Heart right ventricle (tissue), 16 donors: ENCODE measurements around the gene ATP11A. TPM values are rescaled to one million over a fixed set of nuclear protein-coding genes. Genes with fewer than 3 reads are reported as not detected.
A peak's percentile ranks its signal among the peaks of the same experiment; 100 is the strongest.

Experiments used
- ATAC-seq, 8 donors: fragments of 200-7000 bp; cut with Tn5 transposase; one replicate each; pipeline ENCODE4 v1.9.1; 2020; ENCODE audit warnings: mild to moderate bottlenecking in 8 of 8, moderate library complexity in 8 of 8, moderate number of reproducible peaks in 1 of 8
- DNase-seq, 2 donors: peaks; one replicate each; pipeline ENCODE4 v3.0.0-alpha.2; 2020
- H3K27ac ChIP-seq, 10 donors: fragments of 200-600 bp; sonication (generic) in 2 of 10; one replicate each; pipeline versions ENCODE4 v1.5.0 to v1.8.0; 2020 to 2022; ENCODE audit warnings: mild to moderate bottlenecking in 3 of 10
- H3K27me3 ChIP-seq, 7 donors: fragments of 200-600 bp; one replicate each; pipeline ENCODE4 v1.8.0; 2021 to 2022; ENCODE audit warnings: mild to moderate bottlenecking in 2 of 7
- H3K36me3 ChIP-seq, 9 donors: fragments of 200-600 bp; sonication (generic) in 1 of 9; one replicate each; pipeline versions ENCODE4 v1.5.0 to v1.8.0; 2020 to 2022; ENCODE audit warnings: mild to moderate bottlenecking in 2 of 9
- H3K4me1 ChIP-seq, 9 donors: fragments of 200-600 bp; sonication (generic) in 1 of 9; one replicate each; pipeline versions ENCODE4 v1.5.0 to v1.8.0; 2020 to 2022; ENCODE audit warnings: mild to moderate bottlenecking in 4 of 9
- H3K4me3 ChIP-seq, 10 donors: fragments of 200-600 bp; sonication (generic) in 2 of 10; one replicate each; pipeline versions ENCODE4 v1.5.0 to v1.8.0; 2020 to 2022; ENCODE audit warnings: mild to moderate bottlenecking in 7 of 10, moderate library complexity in 2 of 10
- H3K9me3 ChIP-seq, 11 donors: fragments of 200-600 bp in 10 of 11; sonication (generic) in 2 of 11; one replicate each; pipeline versions ENCODE4 v1.5.0 to v1.8.0; 2013 to 2022; ENCODE audit warnings: mild to moderate bottlenecking in 2 of 11, control low read depth in 1 of 11, moderate library complexity in 1 of 11
- CTCF ChIP-seq, 9 donors: fragments of 200-600 bp; sonication (generic) in 2 of 9; IDR thresholded peaks; one replicate each; pipeline versions ENCODE4 v1.5.0 to v1.8.0; 2021 to 2022; ENCODE audit warnings: antibody characterized with exemption in 9 of 9, mild to moderate bottlenecking in 5 of 9, moderate library complexity in 1 of 9
- WGBS, 2 donors: extraction: QIAGEN DNeasy Blood & Tissue Kit; methylation state at CpG; one replicate each; pipeline ENCODE4 v1.1.7; 2013; ENCODE audit warnings: inconsistent platforms in 1 of 2; 5-methylcytosine and 5-hydroxymethylcytosine counted together
- intact Hi-C, 10 donors: fragments of 100-400 bp; cut with DNase I; formaldehyde crosslinking; loops; one replicate each; pipeline versions ENCODE4 v1.11.1 to v1.14.2; 2022
- polyA plus RNA-seq, 2 donors: library from polyadenylated mRNA; stranded (reverse); fragments of 200-250 nt; gene quantifications; one replicate each; pipeline ENCODE4 v1.2.3, GENCODE V29; 2013
- total RNA-seq, 10 donors: library from RNA; stranded (reverse); fragmentation: NEBNext Ultra II Directional in 3 of 10; extraction: Animal tissue kit (Norgen Biotek cat#: 25700) in 3 of 10; gene quantifications; one replicate each; pipeline versions ENCODE4 v1.2.1 to v1.2.4, GENCODE V29; 2021 to 2023
- donor health status: Arrhythmogenic right ventricular cardiomyopathy.
- donor health status: ischemic (EF 13 %, LVEDD 7.1; RV severe dilation, severe dysfunction).
- donor health status: healthy with polysubstance abuse.
- donor health status: DM: no; HTN: yes; CAD: no.
- donor health status: DM: no; HTN: no; CAD: no.
- donor health status: ischemic (EF 25% LVEDD 6.9; RV normal size, moderate dysfunction).
- donor health status: ischemic (EF 25% LVEDD 5.7; RV mildly dilated, moderate dysfunction).
- donor health status: healthy.
- donor health status: DM: yes; HTN: yes; CAD: no.
- donor health status: Ischemic cardiomyopathy.
- donor health status: ischemic (EF 35%, LVEDD 5.7; RV mildly dilated, moderate dysfunction).
- donor health status: nonischemic (EF 11% LVEDD 7.7; RV severe dilation, severe dysfunction).
- donor health status: DM: yes; HTN: yes; CAD: no.
- donor health status: PGD.
- donor health status: ischemic (EF 29% LVEDD 5.4; RV normal size, mild dysfunction).
- donor health status: nonischemic (EF 23%, LVEDD 6.1; RV moderate dilation, normal function).

Gene ATP11A
- total and polyA plus RNA-seq, 12 donors = 20.0 to 164 (median 107) TPM

- TF ChIP-seq CTCF (IDR thresholded peaks at IDR 0.05) = no peak
- intact Hi-C loops = no loop called here
- H3K4me3 ChIP-seq = no peak overlapping the region
- no peak for DNase-seq
- no peaks in the 10 kb centered on the region for H3K27me3 ChIP-seq
- peaks cover 0 to 6% (median 0%) of the 10 kb centered on the region in 9 donors for H3K4me1 ChIP-seq
- no peak overlapping the region for H3K27ac ChIP-seq
- H3K36me3 ChIP-seq = peaks cover 0 to 98% (median 59%) of the 10 kb centered on the region in 9 donors
- H3K9me3 ChIP-seq = no peaks in the 10 kb centered on the region
- 62 to 78% methylated on average over 29 of the region's 29 CpGs for WGBS, 2 donors
- ATAC-seq = peak in 4 of 8 donors; percentile 34 to 58 (median 50)
These were observed 130.0 kb downstream of the ATP11A start for GRCh38 chr13:112819816-112820215.

- 73 to 86% methylated on average over 11 of the region's 11 CpGs for WGBS, 2 donors
- Histone ChIP-seq H3K36me3 (peaks cover 0 to 98% (median 59%) of the 10 kb centered on the region in 9 donors), H3K4me3 (no peak overlapping the region), H3K27me3 (no peaks in the 10 kb centered on the region), H3K27ac (no peak overlapping the region), H3K9me3 (no peaks in the 10 kb centered on the region), H3K4me1 (peaks cover 0 to 10% (median 0%) of the 10 kb centered on the region in 9 donors)
- ATAC-seq = no peak
- intact Hi-C loops = no loop called here
- no peak for TF ChIP-seq CTCF (IDR thresholded peaks at IDR 0.05)
- DNase-seq = no peak
These were observed 130.5 kb downstream of the ATP11A start for GRCh38 chr13:112820318-112820717.

GRCh38 chr13:112821340-112822055, 131.7 kb downstream of the ATP11A start:
- no peaks in the 10 kb centered on the region for H3K27me3 ChIP-seq
- H3K36me3 ChIP-seq = peaks cover 0 to 98% (median 55%) of the 10 kb centered on the region in 9 donors
- no peak for DNase-seq
- TF ChIP-seq CTCF (IDR thresholded peaks at IDR 0.05) = no peak
- intact Hi-C loops = no loop called here
- H3K4me1 ChIP-seq = peaks cover 0 to 10% (median 0%) of the 10 kb centered on the region in 9 donors
- no peak overlapping the region for H3K27ac ChIP-seq
- WGBS, 2 donors = 88% methylated on average over 19 of the region's 19 CpGs
- no peaks in the 10 kb centered on the region for H3K9me3 ChIP-seq
- no peak overlapping the region for H3K4me3 ChIP-seq
- peak in 5 of 8 donors; percentile 41 to 71 (median 52) for ATAC-seq

GRCh38 chr13:112822851-112823250, 133.0 kb downstream of the ATP11A start:
- Histone ChIP-seq H3K4me1 (peaks cover 0 to 10% (median 0%) of the 10 kb centered on the region in 9 donors), H3K27me3 (no peaks in the 10 kb centered on the region), H3K9me3 (no peaks in the 10 kb centered on the region), H3K27ac (no peak overlapping the region), H3K36me3 (peaks cover 0 to 98% (median 58%) of the 10 kb centered on the region in 9 donors), H3K4me3 (no peak overlapping the region)
- ATAC-seq (no peak), DNase-seq (no peak)
- TF ChIP-seq CTCF (IDR thresholded peaks at IDR 0.05) = no peak
- 87 to 96% methylated on average over 11 of the region's 11 CpGs for WGBS, 2 donors
- intact Hi-C loops = no loop called here
